NAMALWA (cell line): ENCODE results near the gene AGBL4.

ENCODE experiments used
- DNase-seq: peaks from one replicate; pipeline ENCODE4 v3.0.0-alpha.2; 2015; ENCODE audit warnings: low spot score

The AGBL4 gene

GRCh38 chr1:48720929-48721328, 1302.8 kb downstream of the AGBL4 start:
- no peak for DNase-seq

GRCh38 chr1:48718705-48719104, 1305.0 kb downstream of the AGBL4 start:
- DNase-seq, result no peak

DNA sequence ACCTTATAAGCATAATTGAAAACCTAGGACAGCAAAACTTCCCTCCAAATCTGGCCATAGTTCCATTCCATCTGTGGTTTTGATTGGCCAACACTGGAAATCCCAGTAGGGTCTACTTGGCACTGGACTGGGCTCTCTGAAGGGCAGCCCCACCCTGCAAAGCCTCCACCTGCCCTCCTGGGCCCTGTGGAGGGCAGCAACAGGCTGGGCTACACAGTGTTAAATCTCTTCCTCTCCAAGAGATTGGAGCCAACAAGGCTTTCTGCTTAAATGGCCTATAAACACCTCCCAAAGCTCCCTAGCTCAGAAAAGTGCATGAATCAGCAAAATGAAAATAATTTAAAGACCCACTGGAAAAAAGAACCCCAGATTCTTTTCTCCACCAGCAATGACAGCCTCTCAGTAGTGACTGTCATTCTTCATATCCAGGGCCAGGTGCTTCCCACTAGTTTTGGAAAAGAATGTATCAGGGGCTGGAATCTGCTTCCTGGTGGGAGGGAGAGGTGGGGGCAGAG, 1305.6 kb downstream of the AGBL4 start:
- no peak for DNase-seq

- DNase-seq, result no peak
Measured at GRCh38 chr1:48717082-48717481, 1306.7 kb downstream of the AGBL4 start.

DNA sequence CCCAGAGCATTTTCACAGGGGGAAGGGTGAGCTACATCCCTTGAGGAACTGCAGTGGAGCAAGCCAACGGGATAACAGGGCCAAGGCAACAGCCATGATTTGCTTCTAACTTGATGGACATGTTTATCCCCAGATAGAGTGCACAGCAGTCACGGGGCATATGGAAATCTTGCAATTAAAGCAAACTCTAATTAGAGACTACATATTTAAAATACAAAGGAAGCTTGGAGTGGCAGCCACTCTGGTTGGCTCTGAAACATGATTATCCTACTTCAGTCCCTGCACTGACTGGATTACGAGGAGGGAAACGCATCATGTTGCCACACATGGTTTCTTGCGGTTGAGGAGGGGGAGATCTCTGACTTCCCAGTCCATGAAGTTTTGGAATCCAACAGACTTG, 1307.8 kb downstream of the AGBL4 start:
- DNase-seq, result no peak

DNA sequence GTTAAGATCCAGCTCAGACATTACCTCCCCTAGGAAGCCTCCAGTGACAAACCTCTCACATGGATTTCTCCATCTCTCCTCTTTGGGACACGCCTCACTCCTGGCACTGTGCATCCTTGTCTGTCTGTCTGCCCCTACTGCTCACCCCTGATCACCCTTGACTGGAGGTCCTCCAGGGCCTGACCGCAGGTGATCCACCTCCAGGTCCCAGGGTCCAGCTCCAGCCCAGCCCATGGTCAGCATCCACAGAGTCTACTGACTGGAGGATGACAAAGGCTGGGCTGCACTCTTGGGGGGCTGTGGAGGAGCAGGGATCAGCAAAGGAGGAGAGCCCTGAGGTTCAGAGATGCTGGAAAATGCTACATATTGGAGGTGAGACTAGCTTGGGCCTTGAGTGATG, 1312.8 kb downstream of the AGBL4 start:
- DNase-seq, result no peak

GRCh38 chr1:48710318-48710717, 1313.4 kb downstream of the AGBL4 start:
- DNase-seq, result no peak

DNA sequence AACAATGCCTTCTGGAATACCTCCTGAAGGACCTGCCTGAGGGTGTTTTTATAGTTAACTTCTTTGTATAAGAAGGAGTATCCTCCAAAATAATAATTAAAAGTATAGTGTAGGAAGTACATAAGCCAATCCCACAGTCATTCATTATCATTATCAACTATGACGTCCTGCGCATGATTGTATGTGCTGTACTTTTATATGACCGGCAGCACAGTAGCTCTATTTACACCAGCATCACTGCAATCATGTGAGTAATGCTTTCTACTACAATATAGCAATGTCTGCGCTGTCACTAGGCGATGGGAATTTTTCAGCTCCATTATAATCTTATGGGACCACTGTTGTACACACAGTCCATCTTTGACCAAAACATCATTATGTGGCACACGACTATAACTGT, 1319.0 kb downstream of the AGBL4 start:
- no peak for DNase-seq

DNA sequence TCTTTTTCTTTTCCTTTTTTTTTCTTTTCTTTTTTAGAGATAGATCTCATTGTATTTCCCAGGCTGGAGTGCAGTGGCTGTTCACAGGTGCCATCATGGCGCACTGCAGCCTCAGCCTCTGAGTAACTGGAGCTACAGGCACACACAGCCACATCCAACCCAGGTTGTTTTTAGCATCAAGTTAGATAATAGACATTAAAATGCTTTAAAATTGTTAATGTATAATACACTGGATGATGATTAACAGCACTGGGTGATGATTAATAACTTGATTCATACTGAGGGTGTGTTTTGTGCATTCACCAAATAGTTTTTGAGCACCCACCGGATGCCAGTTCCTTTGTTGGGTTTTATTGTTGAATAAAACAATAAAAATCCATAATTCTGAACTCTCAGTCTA, 1322.3 kb downstream of the AGBL4 start:
- no peak for DNase-seq

DNA sequence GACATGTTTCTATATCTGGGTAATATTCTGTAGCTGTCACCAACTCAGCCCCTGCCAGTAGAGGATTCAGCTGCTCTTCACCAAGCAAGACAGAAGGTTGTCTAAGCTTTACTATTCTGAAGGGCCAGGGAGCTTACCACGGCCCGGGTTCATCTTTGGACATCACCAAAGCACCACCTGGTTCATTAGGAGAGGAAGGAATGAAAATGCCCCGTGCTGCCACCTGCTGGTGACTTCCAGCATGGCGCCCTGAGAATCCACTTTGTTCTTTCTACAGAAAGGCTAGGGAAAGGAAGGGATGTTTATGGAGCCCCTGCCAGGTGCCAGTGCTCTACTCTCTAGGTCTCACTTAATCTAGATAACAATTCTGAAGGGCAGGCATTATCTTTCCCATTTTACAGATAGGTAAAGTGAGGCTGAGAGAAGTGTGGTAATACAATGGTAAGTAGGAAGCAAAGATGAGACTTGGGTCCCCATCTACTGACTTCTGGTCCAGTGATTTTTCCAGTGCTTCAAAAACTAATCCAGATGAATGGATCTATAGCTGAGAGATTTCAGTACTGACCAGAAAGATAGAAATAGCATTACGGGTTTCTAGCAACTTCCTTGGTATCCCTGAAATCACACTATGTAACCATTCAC, 1326.6 kb downstream of the AGBL4 start:
- peak; percentile 59 for DNase-seq

GRCh38 chr1:48695161-48695560, 1328.6 kb downstream of the AGBL4 start:
- DNase-seq, result no peak

- no peak for DNase-seq
Measured at GRCh38 chr1:48693674-48694320, 1330.0 kb downstream of the AGBL4 start.

DNA sequence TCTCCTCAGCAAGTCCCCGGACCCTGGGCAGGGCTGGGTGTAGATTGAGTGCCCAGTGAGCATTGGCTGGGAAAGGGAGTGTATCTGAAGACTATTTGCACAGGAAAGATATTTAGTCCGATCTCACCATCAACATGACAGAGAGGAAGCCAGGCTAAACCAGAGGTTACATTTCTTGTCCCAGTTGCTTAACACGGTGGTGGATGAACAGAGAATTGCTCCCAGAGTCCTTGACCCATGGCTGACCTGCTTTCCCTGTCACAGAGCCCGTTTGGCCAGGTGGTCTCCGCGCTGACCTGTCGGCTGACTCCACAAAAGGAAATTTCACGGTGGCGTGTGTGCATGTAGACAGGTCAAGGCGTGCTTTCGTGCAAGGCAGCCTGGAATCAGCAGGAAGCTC, 1330.6 kb downstream of the AGBL4 start:
- DNase-seq, result no peak

GRCh38 chr1:48692235-48692634, 1331.5 kb downstream of the AGBL4 start:
- DNase-seq, result no peak

- DNase-seq, result no peak
Measured at GRCh38 chr1:48691429-48692001, 1332.2 kb downstream of the AGBL4 start.

GRCh38 chr1:48688102-48688760, 1335.5 kb downstream of the AGBL4 start:
- peak; percentile 50 for DNase-seq

DNA sequence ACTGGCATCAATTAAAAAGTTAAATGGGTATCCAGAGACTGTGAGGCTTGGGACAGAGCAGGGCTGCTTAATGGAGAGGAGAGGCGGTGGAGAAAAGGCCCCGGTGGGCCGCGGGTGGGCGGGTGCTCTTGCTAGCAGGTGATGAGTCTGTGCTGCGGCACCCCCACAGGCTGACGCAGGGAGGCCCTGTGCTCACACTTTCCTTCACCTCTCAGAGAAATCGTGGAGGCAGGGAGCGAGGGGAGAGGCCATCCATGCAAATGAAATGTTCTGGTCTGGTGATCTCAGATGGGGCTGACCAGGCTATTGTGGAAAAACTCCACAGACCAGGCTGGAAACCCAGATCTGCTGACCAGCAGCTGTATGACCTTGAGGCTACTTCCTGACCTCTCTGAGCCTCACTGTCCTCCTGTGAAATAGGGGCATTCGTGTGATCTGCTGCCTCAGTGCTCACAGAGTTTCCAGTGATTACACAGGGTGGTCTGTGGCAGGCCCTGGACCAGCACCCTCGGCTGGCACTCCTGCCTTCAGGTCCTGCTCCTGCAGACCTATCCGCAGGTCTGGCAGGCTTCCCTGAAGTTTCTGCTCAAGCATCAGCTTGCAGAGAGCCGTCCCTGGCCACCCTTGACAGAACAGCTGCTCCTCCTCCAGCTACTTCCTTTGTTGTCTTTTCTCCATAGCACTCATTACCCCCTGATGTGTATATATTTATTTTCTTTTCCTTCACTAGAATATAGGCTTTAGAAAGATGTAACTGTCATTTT, 1336.3 kb downstream of the AGBL4 start:
- DNase-seq, result no peak

- no peak for DNase-seq
Measured at GRCh38 chr1:48686159-48686558, 1337.6 kb downstream of the AGBL4 start.

GRCh38 chr1:48684381-48684780, 1339.4 kb downstream of the AGBL4 start:
- no peak for DNase-seq

- no peak for DNase-seq
Measured at GRCh38 chr1:48683839-48684238, 1339.9 kb downstream of the AGBL4 start.

DNA sequence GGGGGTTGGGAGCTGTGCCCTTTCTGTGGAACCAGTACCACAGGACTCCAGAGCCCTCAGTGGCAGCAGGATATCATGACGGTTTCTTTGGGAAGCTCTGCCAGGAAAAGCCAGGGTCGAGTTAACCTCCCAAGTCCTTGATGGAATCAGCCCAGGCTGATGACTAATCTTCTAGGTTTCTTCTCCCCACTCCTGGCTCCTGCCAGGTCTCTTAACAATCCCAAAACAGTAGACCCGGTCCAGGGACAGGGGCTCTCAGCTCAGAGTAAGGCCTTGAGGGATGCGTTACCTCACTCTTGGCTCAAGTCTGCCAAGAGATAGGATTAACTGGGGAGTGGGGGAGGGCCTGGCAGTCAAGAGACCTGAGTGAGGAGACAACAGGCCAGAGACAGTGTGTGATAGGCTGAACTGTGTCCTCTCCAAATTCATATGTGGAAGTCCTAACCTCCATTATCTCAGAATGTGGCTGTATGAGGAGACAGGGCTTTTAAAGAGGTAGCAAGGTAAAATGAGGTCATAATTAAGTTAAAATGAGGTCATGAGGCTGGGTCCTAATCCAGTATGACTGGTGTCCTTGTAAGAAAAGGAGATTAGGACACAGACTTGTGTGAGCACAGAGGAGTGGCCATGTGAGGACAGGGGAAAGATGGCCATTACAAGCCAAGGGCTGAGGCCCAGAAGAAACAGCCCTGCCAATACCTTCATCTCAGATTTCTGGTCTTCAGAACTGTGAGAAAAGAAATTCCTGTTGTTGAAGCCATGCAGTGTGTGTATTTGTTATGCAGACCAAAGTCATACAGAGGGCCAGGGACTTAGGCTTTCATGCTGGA, 1342.1 kb downstream of the AGBL4 start:
- DNase-seq, result no peak
